NCI-H1105 (cell line): ENCODE measurements around the gene ALAS1.

Experiments used
- DNase-seq: peaks from one replicate; lab custom pipeline; 2025; lab: John Stamatoyannopoulos, UW

The ALAS1 gene

DNA sequence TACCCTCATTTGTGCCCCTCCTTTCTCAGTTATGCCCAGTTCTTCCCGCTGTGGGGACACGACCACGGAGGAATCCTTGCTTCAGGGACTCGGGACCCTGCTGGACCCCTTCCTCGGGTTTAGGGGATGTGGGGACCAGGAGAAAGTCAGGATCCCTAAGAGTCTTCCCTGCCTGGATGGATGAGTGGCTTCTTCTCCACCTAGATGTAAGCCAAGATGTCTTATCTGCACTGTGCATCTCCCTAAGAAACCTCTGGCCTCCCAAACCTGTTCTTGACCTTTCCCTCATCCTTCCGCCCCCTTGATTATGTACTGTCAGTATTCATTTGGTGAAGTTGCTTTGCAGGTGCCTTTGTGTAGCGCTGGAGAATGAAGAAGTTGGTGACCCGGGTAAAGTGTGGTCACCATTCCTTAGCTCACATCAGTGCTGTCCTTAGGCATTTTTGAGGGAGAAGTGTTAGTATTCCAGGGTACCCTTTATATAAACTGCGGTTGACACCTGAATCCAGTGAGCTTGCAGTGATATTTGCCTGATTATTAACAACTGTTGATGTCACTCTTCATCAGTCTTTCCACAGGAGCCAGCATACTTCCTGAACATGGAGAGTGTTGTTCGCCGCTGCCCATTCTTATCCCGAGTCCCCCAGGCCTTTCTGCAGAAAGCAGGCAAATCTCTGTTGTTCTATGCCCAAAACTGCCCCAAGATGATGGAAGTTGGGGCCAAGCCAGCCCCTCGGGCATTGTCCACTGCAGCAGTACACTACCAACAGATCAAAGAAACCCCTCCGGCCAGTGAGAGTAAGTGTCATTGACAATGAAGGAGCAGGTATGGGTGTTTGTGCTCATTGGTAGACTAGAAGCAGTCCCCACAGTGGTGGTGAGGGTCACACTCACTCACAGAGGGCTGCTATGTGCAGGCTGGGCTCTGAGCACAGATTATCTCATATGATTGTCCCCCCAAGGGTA is 966 bp downstream of the ALAS1 start:
- no peak for DNase-seq

DNA sequence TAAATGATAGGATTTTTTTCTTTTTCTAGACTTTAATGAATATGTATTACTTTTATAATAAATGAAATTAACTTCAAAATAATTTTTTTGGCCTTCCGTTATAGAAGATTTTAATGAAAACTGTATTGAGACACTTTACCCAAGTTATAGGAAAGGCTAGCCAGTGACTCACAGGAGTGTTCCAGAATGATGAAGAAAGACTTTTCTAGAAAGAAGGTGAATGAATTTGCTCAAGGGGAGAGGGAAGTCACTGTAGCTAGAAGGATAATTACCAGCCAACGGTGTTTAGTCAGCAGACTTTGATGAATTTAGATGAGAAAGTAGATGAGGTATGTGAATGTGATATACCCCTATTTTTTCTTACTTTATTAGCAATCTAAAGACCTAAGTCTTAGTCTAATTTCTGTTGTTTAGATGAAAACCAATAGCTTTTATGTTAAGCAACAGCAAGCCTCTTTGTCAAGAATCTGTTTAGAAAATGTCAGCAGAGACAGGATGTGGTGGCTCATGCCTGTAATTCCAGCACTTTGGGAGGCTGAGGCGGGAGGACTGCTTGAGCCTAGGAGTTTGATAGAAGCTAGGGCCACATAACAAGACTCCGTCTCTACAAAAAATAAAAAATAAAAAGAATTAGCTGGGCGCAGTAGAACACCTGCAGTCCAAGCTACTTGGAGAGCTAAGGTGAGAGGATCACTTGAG is 3.2 kb downstream of the ALAS1 start:
- DNase-seq: no peak

DNA sequence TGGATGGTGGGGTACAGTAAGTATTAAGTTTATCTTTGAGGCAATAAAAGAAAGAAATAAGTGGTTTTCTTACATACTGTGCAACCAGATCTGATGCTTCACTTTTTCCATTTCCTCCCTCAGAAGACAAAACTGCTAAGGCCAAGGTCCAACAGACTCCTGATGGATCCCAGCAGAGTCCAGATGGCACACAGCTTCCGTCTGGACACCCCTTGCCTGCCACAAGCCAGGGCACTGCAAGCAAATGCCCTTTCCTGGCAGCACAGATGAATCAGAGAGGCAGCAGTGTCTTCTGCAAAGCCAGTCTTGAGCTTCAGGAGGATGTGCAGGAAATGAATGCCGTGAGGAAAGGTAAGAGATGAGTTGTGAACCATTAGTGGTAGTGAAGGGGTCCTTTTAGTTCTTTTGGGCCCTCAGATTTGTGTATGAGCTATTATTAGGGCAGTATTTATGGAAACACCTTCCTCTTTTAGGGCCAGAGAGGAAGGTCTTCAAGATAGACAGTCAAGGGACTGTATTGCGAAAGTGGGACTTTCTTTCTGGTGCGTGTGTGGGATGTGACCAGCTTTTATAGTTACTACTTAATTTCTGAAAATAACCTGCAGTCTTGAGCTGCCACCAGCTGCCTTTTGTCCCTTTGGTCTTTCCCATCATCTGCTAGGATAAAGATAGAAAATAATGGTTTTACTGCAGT is 4.6 kb downstream of the ALAS1 start:
- DNase-seq: no peak

DNA sequence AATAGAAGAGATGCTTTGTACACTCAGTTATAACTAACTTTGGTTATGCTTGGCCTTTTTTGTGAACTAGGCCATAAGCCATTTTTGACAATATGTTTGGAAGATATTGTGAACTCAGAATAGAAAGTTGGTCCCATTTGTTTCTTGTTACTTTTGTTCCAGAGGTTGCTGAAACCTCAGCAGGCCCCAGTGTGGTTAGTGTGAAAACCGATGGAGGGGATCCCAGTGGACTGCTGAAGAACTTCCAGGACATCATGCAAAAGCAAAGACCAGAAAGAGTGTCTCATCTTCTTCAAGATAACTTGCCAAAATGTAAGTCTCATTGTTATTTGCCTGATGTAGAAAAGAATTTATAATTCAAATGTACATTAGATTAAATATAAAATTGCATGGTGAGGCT is 5.7 kb downstream of the ALAS1 start:
- no peak for DNase-seq

DNA sequence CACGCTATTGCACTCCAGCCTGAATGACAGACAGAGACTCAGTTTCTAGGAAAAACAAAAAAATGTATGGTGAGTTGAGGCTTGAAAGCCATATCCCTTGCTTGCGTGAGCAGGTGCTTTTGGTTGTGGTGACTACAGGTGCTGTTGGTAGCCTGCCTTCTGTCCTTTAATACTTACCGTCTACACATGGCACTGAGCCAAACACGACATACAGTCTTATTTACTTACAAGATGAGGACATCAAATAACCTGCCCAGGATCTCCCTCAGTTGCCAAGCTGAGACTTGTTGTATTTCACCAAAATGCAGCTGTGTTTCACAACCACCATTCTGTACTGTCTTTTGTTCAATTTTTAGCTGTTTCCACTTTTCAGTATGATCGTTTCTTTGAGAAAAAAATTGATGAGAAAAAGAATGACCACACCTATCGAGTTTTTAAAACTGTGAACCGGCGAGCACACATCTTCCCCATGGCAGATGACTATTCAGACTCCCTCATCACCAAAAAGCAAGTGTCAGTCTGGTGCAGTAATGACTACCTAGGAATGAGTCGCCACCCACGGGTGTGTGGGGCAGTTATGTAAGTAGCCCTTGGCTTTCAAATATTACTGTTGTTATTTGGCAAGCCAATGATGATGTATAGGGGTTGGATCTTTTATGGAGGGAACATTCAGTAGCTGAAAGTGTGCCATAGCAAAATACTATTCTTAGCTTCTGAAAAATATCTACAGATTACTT is 6.5 kb downstream of the ALAS1 start:
- DNase-seq: peak; percentile 78

DNA sequence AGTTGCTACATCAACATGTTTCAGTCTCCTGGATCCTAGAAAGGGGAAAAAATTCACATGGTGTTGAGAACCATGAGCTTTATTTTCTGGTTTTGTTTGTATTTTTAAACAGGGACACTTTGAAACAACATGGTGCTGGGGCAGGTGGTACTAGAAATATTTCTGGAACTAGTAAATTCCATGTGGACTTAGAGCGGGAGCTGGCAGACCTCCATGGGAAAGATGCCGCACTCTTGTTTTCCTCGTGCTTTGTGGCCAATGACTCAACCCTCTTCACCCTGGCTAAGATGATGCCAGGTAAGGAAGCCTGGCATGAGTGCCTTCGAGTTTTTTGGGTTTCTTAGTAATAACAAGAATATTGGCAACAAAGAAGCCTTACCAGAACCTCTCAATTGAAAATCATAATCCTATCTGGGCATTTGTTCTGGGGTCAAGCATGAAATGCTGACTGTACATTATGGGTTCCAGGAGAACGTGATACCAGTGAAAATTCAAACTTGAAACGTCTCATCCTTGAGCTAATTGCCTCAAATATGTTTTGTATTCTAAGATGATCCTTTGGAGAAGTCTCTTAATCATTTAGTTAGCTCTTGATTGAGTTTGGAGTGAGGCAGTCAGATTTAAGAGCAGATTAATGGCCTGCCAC is 7.9 kb downstream of the ALAS1 start:
- no peak for DNase-seq

DNA sequence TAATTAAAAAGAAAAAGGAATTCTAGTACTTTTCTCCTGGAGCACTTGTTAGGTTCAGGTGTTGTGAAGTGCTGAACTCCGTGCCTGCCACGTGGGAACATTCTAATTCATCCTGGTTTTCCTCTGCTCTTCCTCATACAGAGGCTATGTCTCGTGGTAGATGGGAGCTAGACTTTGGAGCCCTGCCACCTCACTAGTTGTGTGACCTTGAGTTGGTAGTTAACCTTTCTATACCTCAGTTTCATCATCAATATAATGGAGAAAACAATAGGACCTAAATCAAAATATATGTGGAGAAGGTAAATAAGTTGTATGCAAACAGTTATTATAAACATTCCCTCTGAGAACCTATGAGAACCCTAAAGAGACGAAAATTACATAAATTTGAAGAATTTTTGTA is 10.6 kb downstream of the ALAS1 start:
- no peak for DNase-seq

DNA sequence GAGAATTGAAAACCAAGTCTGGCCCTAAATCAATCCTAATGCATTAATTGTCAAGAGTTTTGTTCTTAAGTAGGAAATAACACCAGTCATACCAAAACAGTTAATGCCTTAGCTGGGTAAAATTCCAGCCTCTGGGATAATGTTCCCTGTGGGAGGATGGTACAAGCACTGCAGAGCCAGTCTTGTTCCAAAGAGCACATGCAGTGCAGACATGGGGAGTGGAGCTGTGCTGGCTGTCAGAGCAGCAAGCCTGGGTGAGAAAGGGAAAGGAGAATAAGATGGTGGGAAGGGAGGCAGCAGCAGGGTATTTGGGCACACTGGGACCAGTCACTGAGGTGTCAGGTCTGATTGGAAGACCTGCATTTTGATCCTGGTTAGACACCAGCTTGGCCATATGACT is 12.1 kb downstream of the ALAS1 start:
- DNase-seq: no peak

DNA sequence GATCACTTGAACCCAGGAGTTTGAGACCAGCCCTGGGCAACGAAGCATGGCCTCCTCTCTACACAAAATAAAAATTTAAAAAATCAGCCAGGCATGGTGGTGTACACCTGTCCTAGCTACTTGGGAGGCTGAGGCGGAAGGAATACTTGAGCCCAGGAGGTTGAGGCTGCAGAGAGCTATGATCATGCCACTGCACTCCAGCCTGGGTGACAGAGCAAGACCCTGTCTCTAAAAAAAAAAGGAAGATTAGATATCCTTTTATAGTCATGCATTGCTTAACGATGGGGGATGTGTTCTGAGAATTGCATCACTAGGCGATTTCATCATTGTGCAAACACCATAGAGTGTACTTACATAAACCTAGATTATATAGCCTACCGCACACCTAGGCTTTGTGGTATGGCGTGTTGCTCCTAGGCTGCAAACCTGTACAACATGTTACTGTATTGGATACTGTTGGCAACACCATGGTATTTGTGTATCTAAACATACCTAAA is 12.6 kb downstream of the ALAS1 start:
- DNase-seq: no peak

DNA sequence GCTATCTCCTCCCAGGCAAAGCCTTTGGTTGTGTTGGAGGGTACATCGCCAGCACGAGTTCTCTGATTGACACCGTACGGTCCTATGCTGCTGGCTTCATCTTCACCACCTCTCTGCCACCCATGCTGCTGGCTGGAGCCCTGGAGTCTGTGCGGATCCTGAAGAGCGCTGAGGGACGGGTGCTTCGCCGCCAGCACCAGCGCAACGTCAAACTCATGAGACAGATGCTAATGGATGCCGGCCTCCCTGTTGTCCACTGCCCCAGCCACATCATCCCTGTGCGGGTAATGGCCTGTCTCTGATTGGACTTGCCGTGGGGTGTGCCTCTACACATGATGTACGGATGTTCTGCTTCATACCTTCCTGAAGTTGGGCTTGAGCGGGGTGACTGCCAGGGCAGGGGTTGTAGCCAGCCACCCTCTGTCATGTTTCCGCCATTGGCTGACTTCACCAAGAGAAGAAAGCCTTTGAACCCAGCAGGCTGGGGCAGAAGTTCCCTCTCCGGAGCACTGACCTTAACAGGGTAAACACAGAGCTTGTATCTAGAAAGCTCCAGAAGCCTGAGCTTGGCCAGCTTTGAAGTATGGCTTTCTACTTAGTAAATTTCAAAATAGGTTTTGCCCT is 13.4 kb downstream of the ALAS1 start:
- DNase-seq: no peak

DNA sequence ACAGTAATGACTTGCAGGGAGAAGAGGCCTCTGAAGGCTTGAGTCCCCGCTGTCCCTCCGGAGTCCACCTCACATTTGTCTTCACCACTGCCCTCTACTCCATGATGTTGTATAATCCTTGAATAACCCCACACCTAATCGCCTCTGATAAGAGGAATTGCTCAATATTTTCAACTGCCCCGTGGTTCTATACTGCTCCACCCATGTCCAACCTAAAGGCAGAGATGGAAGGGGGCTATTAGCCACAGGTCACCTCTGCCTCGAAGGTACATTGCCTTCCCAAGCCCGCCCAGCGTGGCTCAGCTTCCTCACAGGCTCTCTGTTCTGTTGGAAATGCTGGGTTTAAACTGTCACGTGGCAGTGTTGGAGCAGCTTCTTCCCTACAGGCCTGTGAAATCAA is 15.0 kb downstream of the ALAS1 start:
- no peak for DNase-seq

DNA sequence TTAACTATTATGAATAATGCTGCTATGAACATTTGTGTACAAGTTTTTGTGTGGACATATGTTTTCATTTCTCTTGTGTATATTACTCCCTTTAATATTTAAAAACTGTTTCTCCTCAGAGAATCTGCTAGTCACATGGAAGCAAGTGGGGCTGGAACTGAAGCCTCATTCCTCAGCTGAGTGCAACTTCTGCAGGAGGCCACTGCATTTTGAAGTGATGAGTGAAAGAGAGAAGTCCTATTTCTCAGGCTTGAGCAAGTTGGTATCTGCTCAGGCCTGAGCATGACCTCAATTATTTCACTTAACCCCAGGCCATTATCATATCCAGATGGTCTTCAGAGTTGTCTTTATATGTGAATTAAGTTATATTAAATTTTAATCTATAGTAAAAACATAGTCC is 15.9 kb downstream of the ALAS1 start:
- DNase-seq: no peak

DNA sequence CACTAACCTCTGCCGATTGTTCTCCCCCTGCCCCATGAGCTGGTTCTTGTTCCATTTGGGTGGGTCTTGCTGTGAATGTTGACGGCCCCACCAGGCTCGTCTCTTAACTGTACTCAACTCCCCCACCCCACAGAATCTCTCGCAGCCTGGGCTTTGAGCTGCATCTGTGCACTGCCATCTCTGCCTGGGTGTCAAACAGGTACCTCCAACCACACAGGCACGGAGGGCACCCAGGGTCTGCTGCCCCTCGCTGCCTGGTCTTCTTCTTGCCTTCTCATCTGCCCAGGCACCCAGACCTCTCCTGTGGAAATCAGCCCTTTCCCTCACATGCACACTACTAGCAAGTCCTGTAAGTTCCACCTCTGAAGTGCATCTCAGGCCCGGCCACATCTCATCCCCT is 17.4 kb downstream of the ALAS1 start:
- DNase-seq: no peak

DNA sequence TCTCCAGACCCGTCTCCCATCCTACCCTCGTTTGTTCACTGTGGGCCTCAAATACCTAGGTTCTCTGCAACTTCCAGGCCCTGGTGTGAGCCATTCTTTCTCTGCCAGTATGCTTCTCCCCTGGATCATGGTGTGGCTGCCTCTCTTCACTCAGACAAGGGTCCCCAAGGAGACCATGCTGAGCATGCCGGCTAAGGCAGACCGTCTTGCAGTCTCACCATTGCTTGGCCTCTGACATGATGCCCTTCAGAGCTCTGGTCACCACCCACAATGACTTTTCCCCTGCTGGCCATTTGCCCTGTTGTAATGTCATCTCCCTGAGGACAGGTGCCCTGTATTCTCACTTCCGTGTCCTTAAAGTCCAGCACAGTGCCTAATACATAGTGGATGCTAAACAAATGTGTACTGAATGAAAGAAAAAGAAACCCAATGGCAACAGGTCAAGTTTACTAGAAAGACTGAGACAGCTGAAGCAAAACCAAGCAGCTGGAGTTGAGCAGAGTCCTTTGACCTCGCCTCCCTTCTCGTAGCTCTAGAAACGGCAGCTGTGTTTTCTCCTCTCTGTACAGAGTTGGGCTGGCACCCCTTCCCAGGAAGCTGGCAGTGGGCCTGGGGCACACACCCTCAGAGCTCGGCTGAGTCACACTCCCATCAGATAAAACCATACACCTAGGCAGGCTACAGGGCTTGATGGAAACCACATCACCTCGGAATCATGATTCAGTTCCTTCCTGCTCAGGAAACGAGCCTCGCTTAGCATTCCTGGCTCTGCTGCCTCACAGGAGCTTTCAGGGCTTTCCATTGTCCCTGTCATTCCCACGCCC is 18.8 kb downstream of the ALAS1 start:
- DNase-seq: peak; percentile 7

DNA sequence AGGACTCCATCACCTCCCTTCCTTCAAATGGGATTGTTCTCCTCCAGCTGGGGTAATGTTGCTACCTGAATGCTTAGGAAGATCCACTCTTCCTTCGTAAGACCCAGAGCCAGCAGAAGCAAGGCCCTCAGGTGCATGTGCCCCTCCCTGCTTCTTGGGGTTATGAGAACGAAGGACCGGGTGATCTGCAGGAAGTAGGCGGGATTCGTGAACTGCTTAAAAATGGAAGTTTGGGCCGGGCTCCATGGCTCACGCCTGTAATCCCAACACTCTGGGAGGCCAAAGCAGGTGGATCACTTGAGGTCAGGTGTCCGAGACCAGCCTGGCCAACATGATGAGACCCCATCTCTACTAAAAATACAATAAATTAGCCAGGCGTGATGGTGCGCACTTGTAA is 19.4 kb downstream of the ALAS1 start:
- DNase-seq: no peak

DNA sequence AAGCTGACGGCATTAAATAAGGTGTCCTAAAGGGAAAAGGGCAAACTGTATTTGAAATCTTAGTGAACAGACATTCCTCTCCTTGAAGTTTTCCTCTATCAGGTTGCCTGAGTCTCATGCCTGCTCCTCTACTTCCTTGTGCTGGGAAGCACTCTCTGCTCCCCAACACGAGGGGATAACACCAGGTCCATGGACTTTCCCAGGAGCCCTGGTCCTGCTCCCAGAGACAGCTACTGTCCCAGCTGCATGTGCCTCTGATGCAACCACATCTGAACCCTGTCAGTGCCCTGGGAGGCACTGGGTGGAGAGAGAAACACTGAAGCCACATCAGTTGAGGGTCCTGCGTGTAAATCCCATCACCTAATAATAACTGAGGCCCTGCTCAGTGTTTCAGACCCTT is 20.1 kb downstream of the ALAS1 start:
- no peak for DNase-seq

DNA sequence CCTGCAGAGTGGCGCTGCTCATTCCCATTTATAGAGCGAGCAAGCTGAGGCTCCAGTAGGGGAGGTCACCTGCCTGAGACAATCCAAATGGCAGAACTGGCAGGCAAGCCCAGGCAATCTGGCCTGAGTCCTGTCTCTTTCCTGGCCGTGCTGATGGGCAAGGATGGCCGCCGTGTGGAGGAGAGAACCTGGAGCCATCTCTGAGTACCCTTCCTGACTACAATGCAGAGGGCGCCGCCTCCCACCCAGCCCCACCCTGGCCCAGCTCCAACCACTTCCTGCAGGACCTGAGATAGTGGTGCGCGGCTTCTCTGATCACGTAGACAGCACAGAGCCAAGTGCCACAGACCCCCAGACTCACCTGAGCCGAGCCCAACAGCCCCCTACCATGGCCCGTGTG is 20.5 kb downstream of the ALAS1 start:
- no peak for DNase-seq

DNA sequence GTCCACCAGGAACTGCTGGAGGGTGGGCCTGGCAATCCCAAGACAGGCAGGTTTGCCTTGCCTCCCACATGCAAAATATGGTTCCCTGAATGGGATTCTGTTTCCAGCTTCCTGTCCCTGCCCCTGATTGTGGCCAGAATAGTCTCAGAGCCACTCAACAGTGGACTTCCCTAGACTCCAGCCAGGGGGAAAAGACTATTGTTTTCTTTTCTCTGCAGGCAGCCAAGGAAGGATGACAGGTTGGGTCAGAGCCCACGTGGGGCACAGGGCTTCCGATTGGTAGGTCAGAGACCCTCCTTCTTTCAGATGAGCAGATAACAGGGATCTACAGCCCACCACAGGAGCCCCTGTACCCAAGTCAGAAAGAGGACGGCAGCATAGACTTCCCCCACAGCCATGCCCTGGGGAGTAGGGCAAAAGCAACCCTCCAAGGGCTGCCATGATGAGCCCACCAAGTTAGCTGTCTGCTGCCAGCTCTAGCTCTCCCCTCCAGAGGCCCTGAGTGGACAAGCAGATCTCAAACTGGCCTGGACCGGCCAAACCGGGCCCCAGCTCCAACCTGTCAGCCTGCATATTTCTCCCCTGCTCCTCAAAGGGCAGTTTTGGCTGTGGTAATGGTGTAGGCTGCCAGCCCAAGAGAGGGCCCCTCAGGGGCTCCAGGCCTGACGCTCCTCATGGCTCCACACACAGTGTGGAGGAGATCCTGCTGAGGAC is 21.1 kb downstream of the ALAS1 start:
- DNase-seq: no peak

DNA sequence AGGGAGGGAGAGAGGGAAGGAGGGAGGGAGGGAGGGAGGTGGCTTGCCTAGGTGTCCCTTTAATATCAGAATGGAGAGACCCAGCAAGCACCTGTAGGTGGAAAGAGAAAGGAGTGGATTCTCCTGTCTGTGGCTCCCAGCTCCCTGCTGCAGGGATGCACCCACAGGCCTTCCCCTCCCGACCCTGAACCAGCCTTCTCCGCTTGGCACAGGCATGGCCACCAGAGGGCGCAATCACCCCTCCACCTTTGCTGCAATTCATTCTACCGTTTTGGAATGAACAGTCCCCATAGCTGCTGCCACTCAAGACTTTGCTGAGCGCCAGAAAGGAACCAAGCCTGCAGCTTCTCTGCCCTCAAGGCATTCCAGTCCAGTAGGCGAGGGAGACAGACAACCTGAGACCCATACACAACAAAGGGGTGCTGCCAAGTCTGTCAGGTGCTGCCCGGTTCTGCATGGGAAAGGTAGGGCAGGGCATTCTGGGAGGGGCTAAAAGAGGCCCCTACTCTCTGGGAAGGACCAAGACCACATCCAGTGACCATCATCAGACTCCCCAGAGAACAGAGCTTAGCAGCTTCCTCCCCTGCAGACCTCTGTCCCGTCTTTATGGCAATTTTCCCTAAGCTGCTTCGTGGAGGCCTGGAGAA is 22.5 kb downstream of the ALAS1 start:
- DNase-seq: peak; percentile 24
